ENCODE results near the gene AKAP5.

DNA sequence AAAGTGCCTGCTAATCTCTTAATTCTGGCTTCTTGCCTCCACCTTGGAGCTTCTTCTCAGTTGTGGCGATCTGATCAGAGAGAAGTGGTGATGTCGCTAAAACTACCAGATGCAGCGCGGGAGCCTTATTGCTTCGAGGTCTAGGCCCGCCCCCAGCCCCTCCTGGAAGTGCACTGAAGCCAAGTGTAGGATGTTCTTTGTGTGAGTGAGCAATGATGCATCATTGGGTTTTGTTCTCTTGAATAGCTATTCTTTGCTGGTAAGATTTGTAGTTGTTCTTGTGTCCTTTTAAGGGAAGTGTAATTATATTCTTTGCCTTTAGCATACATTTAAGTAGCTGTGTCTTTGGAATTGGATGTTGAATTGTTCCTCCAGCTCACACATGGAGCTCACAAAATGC is 41.3 kb upstream of the AKAP5 start:
- TF ChIP-seq EZH2phosphoT487 (IDR thresholded peaks at IDR 0.05; ENCODE audit: insufficient read depth, low read depth) (no peak), EZH2 (IDR thresholded peaks at IDR 0.05; ENCODE audit: insufficient read depth, poor library complexity, severe bottlenecking) (no peak)
